ENCODE measurements around the gene ANAPC2.

DNA sequence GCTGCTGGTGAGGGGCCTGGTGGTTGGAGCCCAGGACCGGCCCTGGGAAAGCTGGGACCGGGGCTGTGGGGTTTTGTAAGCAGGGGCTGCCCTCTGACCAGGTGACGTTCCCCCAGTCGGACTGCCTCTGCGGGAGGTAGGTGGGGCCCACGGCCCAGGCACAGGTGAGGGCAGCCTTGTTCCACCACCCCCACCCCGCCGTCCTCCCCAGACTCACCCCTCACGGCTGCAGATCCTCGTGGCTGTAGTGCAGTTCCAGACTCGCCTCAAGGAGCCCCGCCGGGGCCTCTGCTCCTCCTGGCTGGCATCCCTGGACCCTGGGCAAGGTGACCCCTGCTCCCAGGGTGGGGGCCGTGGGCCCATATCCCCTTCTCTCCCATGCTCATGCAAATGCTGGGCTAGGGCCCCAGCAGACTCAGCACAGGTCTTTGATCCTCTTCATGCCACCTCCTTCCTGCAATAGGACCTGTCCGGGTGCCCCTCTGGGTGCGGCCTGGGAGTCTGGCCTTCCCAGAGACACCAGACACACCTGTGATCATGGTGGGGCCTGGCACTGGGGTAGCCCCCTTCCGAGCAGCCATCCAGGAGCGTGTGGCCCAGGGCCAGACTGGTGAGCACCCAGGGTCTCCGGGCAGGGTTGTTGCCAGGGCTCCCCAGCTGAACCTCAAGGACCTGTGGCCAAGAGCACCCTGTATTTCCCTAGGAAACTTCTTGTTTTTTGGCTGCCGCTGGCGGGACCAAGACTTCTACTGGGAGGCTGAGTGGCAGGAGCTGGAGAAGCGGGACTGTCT is 27.0 kb upstream of the ANAPC2 start:
- TF ChIP-seq, protein P1, sequence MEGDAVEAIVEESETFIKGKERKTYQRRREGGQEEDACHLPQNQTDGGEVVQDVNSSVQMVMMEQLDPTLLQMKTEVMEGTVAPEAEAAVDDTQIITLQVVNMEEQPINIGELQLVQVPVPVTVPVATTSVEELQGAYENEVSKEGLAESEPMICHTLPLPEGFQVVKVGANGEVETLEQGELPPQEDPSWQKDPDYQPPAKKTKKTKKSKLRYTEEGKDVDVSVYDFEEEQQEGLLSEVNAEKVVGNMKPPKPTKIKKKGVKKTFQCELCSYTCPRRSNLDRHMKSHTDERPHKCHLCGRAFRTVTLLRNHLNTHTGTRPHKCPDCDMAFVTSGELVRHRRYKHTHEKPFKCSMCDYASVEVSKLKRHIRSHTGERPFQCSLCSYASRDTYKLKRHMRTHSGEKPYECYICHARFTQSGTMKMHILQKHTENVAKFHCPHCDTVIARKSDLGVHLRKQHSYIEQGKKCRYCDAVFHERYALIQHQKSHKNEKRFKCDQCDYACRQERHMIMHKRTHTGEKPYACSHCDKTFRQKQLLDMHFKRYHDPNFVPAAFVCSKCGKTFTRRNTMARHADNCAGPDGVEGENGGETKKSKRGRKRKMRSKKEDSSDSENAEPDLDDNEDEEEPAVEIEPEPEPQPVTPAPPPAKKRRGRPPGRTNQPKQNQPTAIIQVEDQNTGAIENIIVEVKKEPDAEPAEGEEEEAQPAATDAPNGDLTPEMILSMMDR (IDR thresholded peaks at IDR 0.05; ENCODE audit: low read length): no peak
- TF ChIP-seq EZH2 (optimal IDR thresholded peaks at IDR 0.05; ENCODE audit: low read depth, low read length) (no peak), EZH2phosphoT487 (IDR thresholded peaks at IDR 0.05; ENCODE audit: low read length) (no peak)

Measured in MM.1S (cell line).